ENCODE data around the gene HCN2.

HCN2 gene

DNA sequence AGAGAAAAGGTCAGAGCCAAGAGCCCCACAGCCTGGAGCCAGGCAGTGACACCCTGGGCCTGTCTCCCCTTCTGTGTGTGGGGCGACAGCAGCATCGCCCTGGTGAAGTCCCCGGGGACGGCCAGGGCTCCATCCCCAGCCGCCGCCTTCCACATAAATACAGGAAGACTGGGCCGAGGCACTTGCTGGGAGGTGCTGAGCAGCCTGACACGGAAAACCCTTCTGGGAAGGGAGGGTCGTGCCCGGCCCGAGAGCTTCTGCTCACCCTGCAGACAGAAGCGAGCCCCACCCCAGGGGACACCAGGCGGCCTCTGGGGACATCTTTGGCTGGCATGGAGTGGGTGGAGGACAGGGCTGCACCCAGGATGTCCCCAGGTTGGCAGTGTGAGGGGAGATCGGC, 55.1 kb downstream of the HCN2 start:
- DNase-seq (ENCODE audit: extremely low spot score) = no peak
- TF ChIP-seq, protein P1, sequence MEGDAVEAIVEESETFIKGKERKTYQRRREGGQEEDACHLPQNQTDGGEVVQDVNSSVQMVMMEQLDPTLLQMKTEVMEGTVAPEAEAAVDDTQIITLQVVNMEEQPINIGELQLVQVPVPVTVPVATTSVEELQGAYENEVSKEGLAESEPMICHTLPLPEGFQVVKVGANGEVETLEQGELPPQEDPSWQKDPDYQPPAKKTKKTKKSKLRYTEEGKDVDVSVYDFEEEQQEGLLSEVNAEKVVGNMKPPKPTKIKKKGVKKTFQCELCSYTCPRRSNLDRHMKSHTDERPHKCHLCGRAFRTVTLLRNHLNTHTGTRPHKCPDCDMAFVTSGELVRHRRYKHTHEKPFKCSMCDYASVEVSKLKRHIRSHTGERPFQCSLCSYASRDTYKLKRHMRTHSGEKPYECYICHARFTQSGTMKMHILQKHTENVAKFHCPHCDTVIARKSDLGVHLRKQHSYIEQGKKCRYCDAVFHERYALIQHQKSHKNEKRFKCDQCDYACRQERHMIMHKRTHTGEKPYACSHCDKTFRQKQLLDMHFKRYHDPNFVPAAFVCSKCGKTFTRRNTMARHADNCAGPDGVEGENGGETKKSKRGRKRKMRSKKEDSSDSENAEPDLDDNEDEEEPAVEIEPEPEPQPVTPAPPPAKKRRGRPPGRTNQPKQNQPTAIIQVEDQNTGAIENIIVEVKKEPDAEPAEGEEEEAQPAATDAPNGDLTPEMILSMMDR (IDR thresholded peaks at IDR 0.05; ENCODE audit: control extremely low read depth, extremely low read depth, low read depth, missing control alignments) = no peak
- ChIA-PET CTCF (no interaction called here), POLR2A (no interaction called here)

DNA sequence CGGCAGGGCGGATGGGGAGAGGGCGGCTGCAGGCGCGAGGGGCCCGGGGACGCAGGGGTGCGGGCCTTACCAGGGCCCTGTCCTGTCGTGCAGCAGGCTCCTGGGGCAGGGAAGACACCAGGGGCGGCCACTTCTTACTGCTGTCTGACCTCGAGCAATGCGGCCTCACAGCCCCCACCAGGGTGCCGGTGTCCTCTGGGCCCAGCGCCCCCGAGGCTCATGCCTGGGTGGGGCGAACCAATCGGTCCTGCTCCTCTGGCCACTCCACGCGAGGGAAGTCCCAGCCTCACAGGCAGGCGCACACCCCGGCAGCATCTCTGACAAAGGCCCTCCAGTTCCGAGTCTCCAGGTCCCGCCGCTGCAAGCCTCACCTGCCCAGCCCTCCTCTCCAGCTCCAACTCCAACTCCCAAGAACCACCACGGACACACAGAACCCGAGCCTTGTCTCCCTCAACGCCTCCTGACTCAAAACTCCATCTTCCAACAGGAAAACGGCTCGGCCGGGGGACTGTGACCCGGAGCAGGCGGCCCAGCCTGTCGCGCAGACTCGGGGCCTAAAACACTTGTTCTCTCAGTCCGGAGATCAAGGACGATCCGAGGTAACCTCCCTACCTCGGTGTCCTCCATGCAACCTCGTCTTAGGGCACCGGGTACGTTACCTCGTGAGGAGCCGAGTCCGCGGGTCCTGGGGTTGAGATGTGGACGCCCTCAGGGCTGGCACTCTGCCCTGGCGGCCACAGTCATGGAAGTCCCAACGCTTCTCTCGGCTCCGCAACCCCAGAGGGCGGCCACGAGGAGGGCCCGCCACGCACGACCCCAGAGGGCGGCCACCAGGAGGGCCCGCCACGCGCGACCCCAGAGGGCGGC, 56.5 kb downstream of the HCN2 start:
- ChIA-PET POLR2A (no interaction called here), CTCF (no interaction called here)
- no peak for DNase-seq (ENCODE audit: extremely low spot score)
- TF ChIP-seq, protein P1 (IDR thresholded peaks at IDR 0.05; ENCODE audit: control extremely low read depth, extremely low read depth, low read depth, missing control alignments) = no peak

DNA sequence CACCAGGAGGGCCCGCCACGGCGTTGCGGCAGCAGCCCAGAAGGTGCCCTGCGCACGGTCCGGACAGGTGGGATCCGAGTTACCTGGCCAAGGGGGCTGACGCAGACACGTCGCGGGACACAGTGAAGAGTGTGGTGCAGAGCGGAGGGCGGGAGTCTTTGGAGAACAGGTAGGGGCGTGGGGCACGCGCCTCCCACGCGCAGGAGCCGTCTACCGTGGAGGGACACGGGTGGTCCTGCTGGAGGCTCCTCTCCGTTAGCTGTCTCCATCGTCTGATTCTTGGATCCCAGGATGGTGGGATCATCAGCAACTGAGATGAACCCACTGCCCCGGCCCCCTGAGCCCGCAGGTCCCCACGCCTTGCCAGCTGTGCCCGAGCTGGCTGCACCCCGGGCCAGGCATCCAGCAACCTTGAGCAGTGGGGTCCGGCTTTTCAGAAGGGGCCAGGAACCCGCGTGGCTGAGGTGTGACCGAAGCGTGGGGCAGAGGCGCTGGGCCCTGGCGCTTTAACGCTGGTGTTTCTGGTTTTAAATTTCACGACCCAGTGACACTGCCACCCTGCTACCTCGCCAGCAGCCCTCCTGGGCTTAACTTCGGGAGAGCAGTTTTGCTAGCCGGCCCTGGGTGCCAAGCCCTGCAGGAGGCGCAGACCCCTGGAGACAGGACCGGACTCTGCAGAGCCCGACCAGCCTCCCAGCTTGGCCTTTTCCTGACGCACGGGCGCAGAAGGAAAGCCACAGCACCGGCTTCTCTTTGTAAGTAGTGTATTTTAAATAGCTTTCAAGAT, 57.3 kb downstream of the HCN2 start:
- DNase-seq (ENCODE audit: extremely low spot score) = no peak
- ChIA-PET POLR2A (no interaction called here), CTCF (interaction anchor here (2.0 kb wide), 1 partner anchor 13 kb away, joined by 4 read pairs; no protein-coding TSS in a partner anchor)
- TF ChIP-seq, protein P1 (IDR thresholded peaks at IDR 0.05; ENCODE audit: control extremely low read depth, extremely low read depth, low read depth, missing control alignments) = no peak

DNA sequence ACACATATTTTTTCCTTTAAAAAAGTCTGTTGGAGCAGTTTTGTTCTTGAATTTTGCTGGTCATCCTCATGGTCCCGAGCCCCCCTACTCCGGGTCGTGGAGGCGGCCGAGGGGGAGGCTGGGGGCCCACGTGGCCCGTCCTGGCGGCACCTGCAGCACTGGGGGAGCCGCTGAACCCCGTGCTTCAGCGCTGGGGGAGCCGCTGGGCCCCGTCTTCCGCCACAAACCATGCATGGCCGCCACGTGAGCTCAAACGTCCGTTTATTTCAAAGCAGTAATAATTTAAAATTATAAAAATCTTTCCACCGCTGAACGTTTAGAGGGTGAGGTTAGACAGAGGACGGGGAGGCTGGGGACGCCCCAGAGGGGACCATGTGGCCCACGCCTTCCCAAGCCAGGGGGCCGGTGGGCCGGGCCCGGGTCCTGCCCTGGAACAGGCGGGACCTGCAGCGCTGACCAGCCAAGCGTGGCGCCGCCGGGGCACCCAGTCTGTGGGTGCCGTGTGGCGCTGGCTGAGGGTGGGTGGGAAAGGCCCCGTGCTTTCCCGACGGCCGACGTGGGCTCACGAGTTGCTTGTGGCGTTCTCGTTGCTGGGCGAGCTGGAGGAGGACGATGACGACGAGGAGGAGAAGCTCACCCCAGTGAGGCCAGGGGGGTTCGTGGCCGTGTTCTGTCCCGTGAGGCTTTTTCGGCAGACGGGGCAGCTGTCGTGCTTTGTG, 58.0 kb downstream of the HCN2 start:
- no peak for DNase-seq (ENCODE audit: extremely low spot score)
- CTCF ChIA-PET = interaction anchor here (2.0 kb wide), 1 partner anchor 13 kb away, joined by 4 read pairs; no protein-coding TSS in a partner anchor
- TF ChIP-seq, protein P1 (IDR thresholded peaks at IDR 0.05; ENCODE audit: control extremely low read depth, extremely low read depth, low read depth, missing control alignments) = no peak
- POLR2A ChIA-PET = no interaction called here

DNA sequence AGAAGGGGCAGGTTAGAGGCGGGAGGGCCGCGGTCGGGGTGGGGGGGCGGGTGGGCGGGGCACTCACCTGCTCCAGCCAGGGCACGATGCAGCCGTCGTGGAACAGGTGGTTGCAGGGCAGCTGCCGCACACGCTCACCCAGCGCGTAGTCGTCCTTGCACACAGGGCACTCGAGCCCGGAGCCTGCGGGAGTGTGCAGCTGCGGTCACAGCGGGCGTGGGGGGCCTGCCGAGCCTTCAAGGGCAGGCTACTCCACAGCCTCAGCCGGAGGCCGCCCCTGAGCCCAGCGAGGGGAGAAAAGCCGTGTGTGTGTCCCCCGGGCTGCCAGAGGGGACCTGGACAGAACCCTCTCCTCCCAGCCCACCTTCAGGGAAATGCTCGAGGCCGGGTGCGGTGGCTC, 58.6 kb downstream of the HCN2 start:
- POLR2A ChIA-PET = no interaction called here
- TF ChIP-seq, protein P1 (IDR thresholded peaks at IDR 0.05; ENCODE audit: control extremely low read depth, extremely low read depth, low read depth, missing control alignments) = no peak

More for the DNA sequence above, 58.6 kb downstream of the HCN2 start:
- DNase-seq (ENCODE audit: extremely low spot score) = no peak
- CTCF ChIA-PET = interaction anchor here (2.0 kb wide), 1 partner anchor 12 kb away, joined by 4 read pairs; no protein-coding TSS in a partner anchor
